ENCODE measurements around the gene AGO4.

DNA sequence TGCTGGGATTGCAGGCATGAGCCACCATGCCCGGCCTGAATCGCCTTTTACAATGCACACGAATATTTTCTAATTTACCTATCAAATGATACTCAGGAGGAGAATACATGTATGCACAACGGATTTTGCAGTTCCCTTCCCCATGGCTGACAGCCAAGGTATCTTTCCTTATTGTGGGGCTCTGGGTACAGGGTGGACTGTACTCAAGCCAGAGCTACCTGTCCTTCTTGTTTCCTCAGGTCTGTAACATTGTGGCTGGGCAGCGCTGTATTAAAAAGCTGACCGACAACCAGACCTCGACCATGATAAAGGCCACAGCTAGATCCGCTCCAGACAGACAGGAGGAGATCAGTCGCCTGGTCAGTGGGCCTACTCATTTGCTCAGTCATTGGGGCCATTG, 93.4 kb downstream of the AGO4 start:
- TF ChIP-seq, protein P1, sequence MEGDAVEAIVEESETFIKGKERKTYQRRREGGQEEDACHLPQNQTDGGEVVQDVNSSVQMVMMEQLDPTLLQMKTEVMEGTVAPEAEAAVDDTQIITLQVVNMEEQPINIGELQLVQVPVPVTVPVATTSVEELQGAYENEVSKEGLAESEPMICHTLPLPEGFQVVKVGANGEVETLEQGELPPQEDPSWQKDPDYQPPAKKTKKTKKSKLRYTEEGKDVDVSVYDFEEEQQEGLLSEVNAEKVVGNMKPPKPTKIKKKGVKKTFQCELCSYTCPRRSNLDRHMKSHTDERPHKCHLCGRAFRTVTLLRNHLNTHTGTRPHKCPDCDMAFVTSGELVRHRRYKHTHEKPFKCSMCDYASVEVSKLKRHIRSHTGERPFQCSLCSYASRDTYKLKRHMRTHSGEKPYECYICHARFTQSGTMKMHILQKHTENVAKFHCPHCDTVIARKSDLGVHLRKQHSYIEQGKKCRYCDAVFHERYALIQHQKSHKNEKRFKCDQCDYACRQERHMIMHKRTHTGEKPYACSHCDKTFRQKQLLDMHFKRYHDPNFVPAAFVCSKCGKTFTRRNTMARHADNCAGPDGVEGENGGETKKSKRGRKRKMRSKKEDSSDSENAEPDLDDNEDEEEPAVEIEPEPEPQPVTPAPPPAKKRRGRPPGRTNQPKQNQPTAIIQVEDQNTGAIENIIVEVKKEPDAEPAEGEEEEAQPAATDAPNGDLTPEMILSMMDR (IDR thresholded peaks at IDR 0.05), result no peak
- TF ChIP-seq, protein P2, sequence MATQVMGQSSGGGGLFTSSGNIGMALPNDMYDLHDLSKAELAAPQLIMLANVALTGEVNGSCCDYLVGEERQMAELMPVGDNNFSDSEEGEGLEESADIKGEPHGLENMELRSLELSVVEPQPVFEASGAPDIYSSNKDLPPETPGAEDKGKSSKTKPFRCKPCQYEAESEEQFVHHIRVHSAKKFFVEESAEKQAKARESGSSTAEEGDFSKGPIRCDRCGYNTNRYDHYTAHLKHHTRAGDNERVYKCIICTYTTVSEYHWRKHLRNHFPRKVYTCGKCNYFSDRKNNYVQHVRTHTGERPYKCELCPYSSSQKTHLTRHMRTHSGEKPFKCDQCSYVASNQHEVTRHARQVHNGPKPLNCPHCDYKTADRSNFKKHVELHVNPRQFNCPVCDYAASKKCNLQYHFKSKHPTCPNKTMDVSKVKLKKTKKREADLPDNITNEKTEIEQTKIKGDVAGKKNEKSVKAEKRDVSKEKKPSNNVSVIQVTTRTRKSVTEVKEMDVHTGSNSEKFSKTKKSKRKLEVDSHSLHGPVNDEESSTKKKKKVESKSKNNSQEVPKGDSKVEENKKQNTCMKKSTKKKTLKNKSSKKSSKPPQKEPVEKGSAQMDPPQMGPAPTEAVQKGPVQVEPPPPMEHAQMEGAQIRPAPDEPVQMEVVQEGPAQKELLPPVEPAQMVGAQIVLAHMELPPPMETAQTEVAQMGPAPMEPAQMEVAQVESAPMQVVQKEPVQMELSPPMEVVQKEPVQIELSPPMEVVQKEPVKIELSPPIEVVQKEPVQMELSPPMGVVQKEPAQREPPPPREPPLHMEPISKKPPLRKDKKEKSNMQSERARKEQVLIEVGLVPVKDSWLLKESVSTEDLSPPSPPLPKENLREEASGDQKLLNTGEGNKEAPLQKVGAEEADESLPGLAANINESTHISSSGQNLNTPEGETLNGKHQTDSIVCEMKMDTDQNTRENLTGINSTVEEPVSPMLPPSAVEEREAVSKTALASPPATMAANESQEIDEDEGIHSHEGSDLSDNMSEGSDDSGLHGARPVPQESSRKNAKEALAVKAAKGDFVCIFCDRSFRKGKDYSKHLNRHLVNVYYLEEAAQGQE (IDR thresholded peaks at IDR 0.05; ENCODE audit: insufficient read depth in 1 of 2, low read depth in 2 of 2, low read length in 1 of 2), result no peak
- TF ChIP-seq SIN3A (IDR thresholded peaks at IDR 0.05; ENCODE audit: borderline replicate concordance, insufficient read depth, low read depth, low read length), result no peak
- no peak for TF ChIP-seq TCF7L2 (IDR thresholded peaks at IDR 0.05; ENCODE audit: low read depth, low read length)

All from Panc1 (cell line).